Caco-2 (cell line): ENCODE results near the gene FKBP7. TPM values are rescaled to one million over a fixed set of nuclear protein-coding genes. Genes with fewer than 3 reads are reported as not detected.

Experiments used
- BruUV-seq: library from RNA; stranded (reverse); fragments of 400-500 nt; replicated peaks from 2 replicates; lab custom pipeline; 2021; lab: Mats Ljungman, UMichigan
- CTCF ChIA-PET: fragments of 300-600 bp; sonication (Branson Sonifier 250); formaldehyde crosslinking; loops from one replicate; lab custom pipeline; 2022; ENCODE audit warnings: antibody characterized with exemption; lab: Charles Lee
- POLR2A ChIA-PET: fragments of 300-600 bp; sonication (Branson Sonifier 250); formaldehyde crosslinking; loops from one replicate; lab custom pipeline; 2022; ENCODE audit warnings: antibody characterized with exemption; lab: Charles Lee
- DNase-seq, 2 experiments: peaks; one replicate each; pipeline versions ENCODE4 v3.0.0 to v3.0.0-alpha.2; 2020 to 2022
- H3K27me3 ChIP-seq: replicated peaks from 2 replicates; pipeline ENCODE4 v1.6.0; 2011; ENCODE audit warnings: low read length; ENCODE audit not compliant: control insufficient read depth, insufficient read depth
- H3K36me3 ChIP-seq: 2 replicates; pipeline ENCODE4 v1.5.1; 2011; ENCODE audit warnings: low read length; ENCODE audit not compliant: control insufficient read depth, insufficient read depth
- H3K4me1 ChIP-seq: fragments of 250-450 bp; sonication (Bioruptor Pico); 2 replicates; pipeline ENCODE4 v1.5.1; 2020; ENCODE audit warnings: mild to moderate bottlenecking
- H3K4me3 ChIP-seq: 2 replicates; pipeline ENCODE4 v1.5.1; 2011; ENCODE audit warnings: low read depth, mild to moderate bottlenecking, control low read depth, low read length
- H3K9me3 ChIP-seq: fragments of 250-450 bp; sonication (Bioruptor Pico); 2 replicates; pipeline ENCODE4 v1.5.1; 2020; ENCODE audit warnings: mild to moderate bottlenecking, moderate library complexity
- H3K27ac Mint-ChIP-seq: one replicate; pipeline ENCODE4 v1.8.0; 2022; ENCODE audit warnings: mixed read lengths; ENCODE audit not compliant: unreplicated experiment
- H3K27me3 Mint-ChIP-seq: one replicate; pipeline ENCODE4 v1.8.0; 2022; ENCODE audit warnings: mixed read lengths; ENCODE audit not compliant: insufficient read depth, unreplicated experiment
- H3K36me3 Mint-ChIP-seq: one replicate; pipeline ENCODE4 v1.8.0; 2022; ENCODE audit warnings: mild to moderate bottlenecking, mixed read lengths; ENCODE audit not compliant: insufficient read depth, unreplicated experiment
- H3K4me1 Mint-ChIP-seq: one replicate; pipeline ENCODE4 v1.8.0; 2022; ENCODE audit warnings: low read depth, mixed read lengths; ENCODE audit not compliant: unreplicated experiment
- H3K4me3 Mint-ChIP-seq: one replicate; pipeline ENCODE4 v1.8.0; 2022; ENCODE audit warnings: mild to moderate bottlenecking, moderate library complexity, mixed read lengths; ENCODE audit not compliant: unreplicated experiment
- H3K9me3 Mint-ChIP-seq: one replicate; pipeline ENCODE4 v1.8.0; 2022; ENCODE audit warnings: mixed read lengths; ENCODE audit not compliant: unreplicated experiment
- CTCF ChIP-seq, 2 experiments: fragments of 200-600 bp in 1 of 2; IDR thresholded peaks; 1 replicate in 1 of 2; 2 replicates in 1 of 2; pipeline versions ENCODE4 v1.5.1 to v1.8.0; 2011 to 2022; ENCODE audit warnings: antibody characterized with exemption in 1 of 2, control low read depth in 1 of 2, inconsistent platforms in 1 of 2, low read depth in 1 of 2, low read length in 1 of 2, mild to moderate bottlenecking in 1 of 2, moderate library complexity in 1 of 2; ENCODE audit not compliant: insufficient read depth in 1 of 2, severe bottlenecking in 1 of 2, unreplicated experiment in 1 of 2
- intact Hi-C: fragments of 100-400 bp; cut with micrococcal nuclease; formaldehyde crosslinking; loops from one replicate; pipeline ENCODE4 v1.10.0; 2022; ENCODE audit not compliant: unreplicated experiment
- total RNA-seq: library from RNA; stranded (reverse); gene quantifications from 2 replicates; pipeline ENCODE4 v1.2.3, GENCODE V29; 2022

The FKBP7 gene
- total RNA-seq, 1 experiment from 2014 or later = 2.4 TPM

GRCh38 chr2:178441426-178441825 is 37.0 kb downstream of the FKBP7 start:
- no peaks in the 10 kb centered on the region for H3K36me3 ChIP-seq
- CTCF ChIA-PET = interaction anchor here (0.6 kb wide), 1 partner anchor 29 kb away, joined by 4 read pairs; no protein-coding TSS in a partner anchor
- Mint-ChIP-seq H3K4me1 (peaks cover 4% of the 10 kb centered on the region), H3K9me3 (no peaks in the 10 kb centered on the region), H3K27me3 (no peaks in the 10 kb centered on the region), H3K4me3 (no peak overlapping the region), H3K27ac (no peak overlapping the region), H3K36me3 (peaks cover 67% of the 10 kb centered on the region)
- no peaks in the 10 kb centered on the region for H3K9me3 ChIP-seq
- POLR2A ChIA-PET = no interaction called here
- no peaks in the 10 kb centered on the region for H3K27me3 ChIP-seq
- DNase-seq = no peak
- intact Hi-C loops = no loop called here
- BruUV-seq = no TSS peak
- TF ChIP-seq CTCF (IDR thresholded peaks at IDR 0.05; ENCODE audit: insufficient read depth in 1 of 2, low read depth in 1 of 2, low read length in 1 of 2, severe bottlenecking in 1 of 2, unreplicated experiment in 1 of 2) = no peak
- no peaks in the 10 kb centered on the region for H3K4me1 ChIP-seq
- no peak overlapping the region for H3K4me3 ChIP-seq

- H3K9me3 ChIP-seq = no peaks in the 10 kb centered on the region
- POLR2A ChIA-PET = no interaction called here
- H3K36me3 ChIP-seq = peaks cover 1% of the 10 kb centered on the region; the same call in 1 of the 2 replicates
- no peaks in the 10 kb centered on the region for H3K27me3 ChIP-seq
- intact Hi-C loops = no loop called here
- TF ChIP-seq CTCF (IDR thresholded peaks at IDR 0.05; ENCODE audit: insufficient read depth in 1 of 2, low read depth in 1 of 2, low read length in 1 of 2, severe bottlenecking in 1 of 2, unreplicated experiment in 1 of 2) = no peak
- H3K4me3 Mint-ChIP-seq = no peak overlapping the region
- H3K4me1 Mint-ChIP-seq = peaks cover 4% of the 10 kb centered on the region
- no peak overlapping the region for H3K4me3 ChIP-seq
- no peaks in the 10 kb centered on the region for H3K27me3 Mint-ChIP-seq
- peaks cover 60% of the 10 kb centered on the region for H3K36me3 Mint-ChIP-seq
- no peaks in the 10 kb centered on the region for H3K9me3 Mint-ChIP-seq
- DNase-seq = no peak
- H3K27ac Mint-ChIP-seq = no peak overlapping the region
- H3K4me1 ChIP-seq = no peaks in the 10 kb centered on the region
- BruUV-seq = no TSS peak
- CTCF ChIA-PET = no interaction called here
These were observed 41.7 kb downstream of the FKBP7 start for GRCh38 chr2:178436662-178437061.

DNA sequence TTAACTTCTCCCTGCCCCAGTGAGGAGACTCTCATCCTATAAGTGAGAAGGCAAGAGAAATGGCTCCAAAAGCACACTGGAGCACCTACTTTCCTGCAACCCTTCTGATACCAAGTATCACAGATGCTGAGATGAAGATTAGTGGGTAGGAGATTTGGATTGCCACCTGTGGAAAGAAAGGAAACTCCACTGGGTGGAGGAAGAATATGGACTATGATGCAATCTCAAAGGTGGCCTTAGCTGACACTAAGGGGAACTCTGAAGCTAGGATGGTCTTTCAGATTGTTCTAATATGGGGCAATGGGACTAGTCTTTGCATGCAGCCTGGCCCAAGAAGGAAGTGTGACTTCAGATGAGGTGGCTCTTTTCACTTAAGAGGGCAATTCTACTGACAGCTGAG is 49.1 kb downstream of the FKBP7 start:
- no TSS peak for BruUV-seq

More for the DNA sequence above, 49.1 kb downstream of the FKBP7 start:
- TF ChIP-seq CTCF (IDR thresholded peaks at IDR 0.05; ENCODE audit: insufficient read depth in 1 of 2, low read depth in 1 of 2, low read length in 1 of 2, severe bottlenecking in 1 of 2, unreplicated experiment in 1 of 2) = no peak
- intact Hi-C loops = no loop called here
- Mint-ChIP-seq H3K4me1 (no peaks in the 10 kb centered on the region), H3K9me3 (no peaks in the 10 kb centered on the region), H3K27ac (no peak overlapping the region), H3K27me3 (no peaks in the 10 kb centered on the region), H3K4me3 (no peak overlapping the region), H3K36me3 (peaks cover 26% of the 10 kb centered on the region)
- ChIA-PET CTCF (interaction anchor here (1.6 kb wide), 1 partner anchor 10 kb away, joined by 3 read pairs; no protein-coding TSS in a partner anchor), POLR2A (no interaction called here)
- Histone ChIP-seq H3K4me1 (no peaks in the 10 kb centered on the region), H3K9me3 (no peaks in the 10 kb centered on the region), H3K4me3 (no peak overlapping the region), H3K27me3 (no peaks in the 10 kb centered on the region), H3K36me3 (no peaks in the 10 kb centered on the region; the same call in 1 of the 2 replicates)
- DNase-seq = no peak
